Liver (tissue), 3 donors: ENCODE data around the gene SPATA31C1.
"Not testable (repeated sequence)": the region's sequence is repeated elsewhere in the genome, so short reads cannot be mapped to it uniquely, and the experiment has no call there.

Experiments
- ATF3 ChIP-seq: IDR thresholded peaks from 2 replicates; pipeline ENCODE4 v1.6.1; 2016; ENCODE audit warnings: antibody characterized with exemption
- CTCF ChIP-seq: fragments of 150-350 bp; IDR thresholded peaks from 2 replicates; pipeline ENCODE4 v1.5.1; 2017; ENCODE audit warnings: improper control_type of control experiment, low read depth, low read length; ENCODE audit not compliant: missing input control
- JUND ChIP-seq, 2 donors: IDR thresholded peaks; 2 replicates each; pipeline ENCODE4 v1.6.1; 2016; ENCODE audit warnings: antibody characterized with exemption in 2 of 2
- donor health status: healthy.
- donor health status: healthy.

- not testable (repeated sequence) for TF ChIP-seq ATF3; CTCF; JUND (IDR thresholded peaks at IDR 0.05)
These were observed 5.2 kb downstream of the SPATA31C1 start for GRCh38 chr9:87923012-87923411.
